GM19328 (cell line): Measurements from ENCODE around the gene GABRR1.

Source experiments
- ATAC-seq: cut with Tn5 transposase; IDR thresholded peaks from one replicate; pipeline ENCODE4 v1.9.1; 2021; ENCODE audit warnings: mild to moderate bottlenecking, moderate library complexity; ENCODE audit not compliant: unreplicated experiment

The GABRR1 gene

DNA sequence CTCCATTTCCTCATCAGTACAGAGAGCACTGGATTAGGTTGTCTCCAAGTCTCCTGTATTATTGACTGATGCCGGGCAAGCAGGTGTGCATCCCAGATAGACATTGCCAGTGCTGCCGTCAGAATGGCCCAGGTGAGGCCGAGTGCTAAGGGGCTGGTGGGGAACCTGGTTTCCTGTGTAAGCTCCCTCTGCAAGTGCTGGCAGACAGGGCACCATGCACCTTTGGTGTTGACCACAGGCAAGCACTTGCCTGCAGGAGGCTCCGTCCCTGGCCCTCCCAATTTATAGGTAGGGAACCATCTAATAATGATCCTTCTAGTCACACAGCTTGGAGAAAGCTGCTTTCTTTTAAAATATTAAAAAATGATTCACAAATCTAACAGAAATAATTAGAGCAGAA, 747 bp downstream of the GABRR1 start:
- ATAC-seq: no peak

DNA sequence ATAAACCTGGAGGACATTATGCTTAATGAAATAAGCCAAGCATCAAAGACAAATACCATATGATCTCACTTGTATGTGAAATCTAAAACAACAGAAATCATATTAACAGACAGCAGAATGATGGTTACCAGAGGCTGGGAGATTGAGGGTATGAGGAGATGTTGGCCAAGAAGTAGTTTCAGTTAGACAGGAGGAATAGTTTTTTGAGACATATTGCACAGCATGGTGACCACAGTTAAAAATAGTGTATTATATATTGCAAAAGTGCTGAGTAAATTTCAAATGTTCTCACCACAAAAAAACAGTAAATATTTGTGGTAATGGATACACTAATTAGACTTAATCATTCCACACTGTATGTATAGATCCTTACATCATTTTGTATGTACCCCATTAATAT, 1.8 kb downstream of the GABRR1 start:
- no peak for ATAC-seq

DNA sequence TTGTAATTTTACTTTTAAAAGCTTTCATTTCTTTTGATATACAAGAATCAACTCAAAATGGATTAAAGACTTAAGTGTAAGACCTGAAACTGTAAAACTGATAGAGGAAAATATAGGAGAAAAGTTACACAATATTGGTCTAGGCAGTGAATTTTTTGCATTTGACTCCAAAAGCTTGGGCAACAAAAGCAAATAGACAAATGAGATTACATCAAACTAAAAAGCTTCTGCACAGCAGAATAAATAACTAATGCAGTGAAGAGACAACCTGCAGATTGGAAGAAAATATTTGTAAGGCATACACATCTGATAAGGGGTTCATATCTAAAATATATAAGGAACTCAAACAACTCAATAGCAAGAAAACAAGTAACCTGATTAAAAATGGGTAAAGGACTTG, 3.0 kb downstream of the GABRR1 start:
- no peak for ATAC-seq

GRCh38 chr6:89212472-89212871, 4.7 kb downstream of the GABRR1 start:
- no peak for ATAC-seq

DNA sequence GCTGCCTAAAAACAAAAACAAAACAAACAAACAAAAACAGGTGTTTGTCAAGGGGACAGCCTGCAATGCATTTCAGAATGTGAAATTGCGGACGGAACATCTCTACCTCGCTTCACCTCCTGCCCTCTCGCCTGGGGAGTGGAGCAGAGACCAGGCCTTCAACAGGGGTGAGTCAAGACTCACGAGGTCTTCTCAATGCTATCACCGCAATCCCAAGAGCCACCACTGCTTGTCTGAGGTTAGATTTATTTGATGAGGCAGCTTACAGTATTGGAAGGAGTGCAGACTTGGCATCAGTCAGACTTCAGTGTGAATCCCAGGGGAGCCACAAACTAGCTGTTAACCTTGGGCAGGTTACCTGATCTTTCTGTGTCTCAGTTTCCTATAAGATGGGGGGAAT, 7.7 kb downstream of the GABRR1 start:
- ATAC-seq: no peak

DNA sequence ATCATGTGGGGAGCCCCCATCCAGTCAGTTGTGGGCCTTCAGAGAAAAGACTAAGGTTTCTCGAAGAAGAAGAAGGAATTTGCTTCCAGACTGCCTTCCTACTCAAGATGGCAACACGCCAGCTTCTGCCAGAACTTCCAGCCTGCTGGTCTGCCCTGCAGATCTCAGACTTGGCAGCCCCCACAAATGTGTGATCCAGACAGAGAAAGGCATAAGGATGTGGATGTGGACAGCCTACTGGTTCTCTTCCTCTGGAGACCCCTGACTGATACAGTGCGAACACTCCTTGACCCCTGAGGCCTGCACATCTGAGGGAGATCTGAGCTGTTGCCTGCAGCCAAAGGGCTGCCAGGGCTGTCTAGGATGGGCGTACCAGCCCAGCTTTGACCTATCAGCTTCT, 8.6 kb downstream of the GABRR1 start:
- ATAC-seq: no peak

DNA sequence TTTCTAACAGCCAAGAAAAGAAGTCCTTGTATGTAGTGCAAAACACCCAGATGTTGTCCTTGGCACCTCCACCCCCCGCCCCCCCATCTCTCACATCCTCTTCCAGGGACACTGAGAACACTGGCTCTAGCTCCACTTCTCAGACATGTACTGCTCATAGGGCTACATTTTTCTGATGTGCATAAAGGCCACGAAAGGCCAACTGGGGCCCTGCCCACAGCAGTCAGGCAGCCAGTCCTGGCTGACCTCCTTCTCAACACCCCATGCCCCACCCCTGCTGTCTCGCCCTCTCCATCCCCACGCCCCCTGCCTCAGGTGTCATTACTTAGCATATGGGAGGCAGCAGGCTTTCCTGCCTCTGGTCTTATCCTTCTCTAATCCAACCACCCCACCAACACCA, 11.3 kb downstream of the GABRR1 start:
- ATAC-seq: no peak

GRCh38 chr6:89204096-89204495, 13.1 kb downstream of the GABRR1 start:
- no peak for ATAC-seq

- no peak for ATAC-seq
Observed at GRCh38 chr6:89200706-89201215, 16.4 kb downstream of the GABRR1 start.

GRCh38 chr6:89199579-89199978, 17.6 kb downstream of the GABRR1 start:
- ATAC-seq: no peak

DNA sequence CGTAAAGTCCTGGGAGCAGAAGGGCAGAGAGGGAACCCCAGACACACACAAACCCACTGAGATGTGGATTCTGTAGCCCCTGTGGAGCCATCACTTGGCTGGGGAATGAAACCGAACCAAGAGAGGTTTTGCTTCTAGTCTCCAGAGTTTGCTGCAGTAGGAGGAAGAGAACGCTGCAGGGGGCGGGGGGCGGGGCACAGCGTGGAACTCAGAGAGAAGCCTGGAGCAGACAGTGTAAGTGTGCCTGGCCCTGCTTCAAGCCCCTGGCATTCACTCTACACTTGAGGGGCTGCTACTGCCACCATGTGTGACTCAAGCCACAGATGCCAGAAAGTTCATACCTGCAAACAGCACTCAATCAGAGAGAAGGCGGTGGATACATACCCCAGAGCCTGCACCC, 18.9 kb downstream of the GABRR1 start:
- no peak for ATAC-seq

GRCh38 chr6:89197141-89197540, 20.0 kb downstream of the GABRR1 start:
- ATAC-seq: no peak

- ATAC-seq: no peak
Observed at GRCh38 chr6:89194559-89194958, 22.6 kb downstream of the GABRR1 start.

DNA sequence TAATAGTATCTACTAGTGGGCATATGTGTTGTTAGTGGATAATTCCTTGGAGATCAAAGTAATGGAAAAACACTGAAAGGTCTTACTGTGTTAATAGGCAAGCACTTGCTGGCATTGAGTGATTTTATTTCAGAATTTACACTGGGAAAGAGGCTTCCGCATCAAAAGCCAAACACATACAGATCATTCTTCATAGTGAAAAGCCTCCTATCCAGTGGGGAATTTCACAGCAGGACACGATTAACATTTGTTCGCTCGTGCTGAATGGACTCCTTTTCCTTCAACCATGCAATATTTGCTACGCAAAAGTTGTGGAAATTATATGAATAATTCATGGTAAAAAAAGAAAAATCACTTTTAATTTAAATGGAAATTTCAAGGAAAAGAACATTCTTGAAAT, 26.4 kb downstream of the GABRR1 start:
- no peak for ATAC-seq

GRCh38 chr6:89187504-89187903, 29.7 kb downstream of the GABRR1 start:
- ATAC-seq: no peak

- ATAC-seq: no peak
Observed at GRCh38 chr6:89186762-89187161, 30.4 kb downstream of the GABRR1 start.

DNA sequence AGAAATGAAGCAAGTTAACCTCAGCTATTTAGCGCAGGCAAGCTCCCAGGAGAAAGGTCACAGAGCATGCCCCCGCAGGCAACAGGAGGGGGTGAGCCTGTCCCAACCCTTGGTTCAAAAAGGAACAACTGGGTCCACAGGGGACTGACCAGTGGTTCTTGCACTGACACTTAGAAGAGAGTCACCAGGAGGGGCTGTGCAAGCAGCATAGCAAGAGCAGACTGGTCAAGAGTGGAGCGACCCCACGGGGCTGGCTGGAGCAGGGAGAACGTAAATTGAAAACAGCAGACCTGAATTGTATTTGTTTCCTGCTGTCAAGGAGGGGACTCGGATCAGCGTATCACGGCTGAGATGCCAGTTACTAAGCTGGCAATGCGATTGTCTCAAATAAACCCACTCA, 32.8 kb downstream of the GABRR1 start:
- no peak for ATAC-seq

DNA sequence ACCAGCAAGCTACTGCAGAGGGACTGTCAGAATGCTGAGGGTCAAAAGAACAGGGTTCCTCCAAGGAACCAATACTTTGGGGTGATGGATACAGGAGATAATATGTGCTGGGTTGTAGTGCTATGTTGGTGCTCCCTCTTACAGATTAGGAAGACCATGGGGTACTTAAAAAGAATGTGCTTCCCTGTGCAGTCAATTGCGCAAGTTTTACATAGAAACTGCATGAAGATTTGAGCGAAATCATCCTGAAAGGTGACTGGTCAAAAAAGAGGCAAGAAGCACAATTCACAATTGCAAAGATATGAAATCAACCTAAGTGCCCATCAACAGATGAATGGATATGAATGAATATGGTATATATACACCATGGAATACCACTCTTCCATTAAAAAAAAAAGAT, 33.9 kb downstream of the GABRR1 start:
- no peak for ATAC-seq

DNA sequence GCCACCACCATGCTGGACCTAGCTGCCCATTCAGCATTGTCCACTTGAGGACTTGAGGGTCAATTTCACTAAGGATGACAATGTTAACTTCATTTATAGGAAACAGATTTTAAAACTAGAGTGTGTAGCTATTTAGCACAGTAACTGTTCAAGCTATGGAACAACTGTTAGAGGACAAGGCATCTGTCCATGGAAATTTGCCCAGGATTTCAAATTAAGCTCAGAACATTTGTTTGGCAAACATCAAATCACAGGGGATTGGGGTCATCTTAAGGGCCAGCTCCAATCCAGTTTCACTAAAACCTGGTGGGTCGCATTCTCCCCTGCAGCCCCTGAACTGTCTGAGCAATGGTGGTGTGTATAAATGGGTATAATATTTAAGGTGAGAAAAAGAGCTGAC, 36.2 kb downstream of the GABRR1 start:
- ATAC-seq: no peak

DNA sequence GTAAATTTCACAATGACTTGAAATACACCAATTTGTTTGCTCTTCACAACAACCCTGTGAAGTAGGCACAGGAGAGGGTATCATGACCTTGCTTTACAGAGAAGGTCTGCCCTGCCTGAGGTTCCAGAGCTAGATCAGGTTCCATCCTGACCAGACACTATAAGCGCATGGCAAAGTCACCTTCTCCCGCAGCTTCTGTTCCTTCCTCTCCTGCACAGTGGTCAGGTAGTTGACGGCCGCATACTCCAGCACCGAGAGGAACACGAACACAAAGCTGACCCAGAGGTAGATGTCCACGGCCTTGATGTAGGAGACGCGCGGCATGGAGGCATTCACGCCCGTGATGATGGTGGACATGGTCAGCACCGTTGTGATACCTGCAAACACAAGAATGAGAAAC, 37.0 kb downstream of the GABRR1 start:
- ATAC-seq: no peak

GRCh38 chr6:89173634-89174033, 43.5 kb downstream of the GABRR1 start:
- no peak for ATAC-seq

GRCh38 chr6:89172131-89172530, 45.0 kb downstream of the GABRR1 start:
- ATAC-seq: no peak

DNA sequence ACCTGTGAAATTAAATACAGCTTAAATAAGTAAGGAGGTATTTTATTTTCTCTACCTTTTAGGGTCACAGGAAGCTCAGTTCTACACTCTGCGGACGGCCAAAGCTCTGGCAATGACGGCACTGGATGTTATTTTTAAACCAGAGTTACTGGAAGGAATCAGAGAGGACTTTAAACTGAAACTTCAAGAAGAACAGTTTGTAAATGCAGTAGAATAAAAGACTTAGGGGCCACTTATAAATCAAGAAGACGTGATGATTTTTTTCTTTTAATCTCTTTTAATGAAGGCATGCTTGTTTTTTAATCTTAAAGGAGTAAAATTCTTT, 55.1 kb downstream of the GABRR1 start:
- no peak for ATAC-seq
